Vagina (tissue), 2 donors: Measurements from ENCODE around the gene THSD7A. TPM values are rescaled to one million over a fixed set of nuclear protein-coding genes. Genes with fewer than 3 reads are reported as not detected.

Experiments
- DNase-seq, 2 donors: peaks; one replicate each; pipeline ENCODE4 v3.0.0-alpha.2; 2017; ENCODE audit errors: extremely low spot score in 2 of 2
- H3K27ac ChIP-seq: fragments of 200-600 bp; sonication (generic); one replicate; pipeline ENCODE4 v1.5.1; 2019
- H3K27me3 ChIP-seq: fragments of 200-600 bp; sonication (generic); one replicate; pipeline ENCODE4 v1.5.1; 2019
- H3K36me3 ChIP-seq, 2 donors: fragments of 200-600 bp; sonication (generic); one replicate each; pipeline ENCODE4 v1.5.1; 2017 to 2019
- H3K4me1 ChIP-seq: fragments of 200-600 bp; sonication (generic); one replicate; pipeline ENCODE4 v1.5.1; 2019
- H3K4me3 ChIP-seq, 2 donors: fragments of 200-600 bp; sonication (generic); 1 replicate in 1 of 2; 2 replicates in 1 of 2; pipeline ENCODE4 v1.5.1; 2016 to 2019
- H3K9me3 ChIP-seq: fragments of 200-600 bp; sonication (generic); one replicate; pipeline ENCODE4 v1.5.1; 2019
- POLR2A ChIP-seq, 2 donors: fragments of 450-650 bp; IDR thresholded peaks; one replicate each; pipeline ENCODE4 v1.6.1; 2017; ENCODE audit warnings: antibody characterized with exemption in 2 of 2, mild to moderate bottlenecking in 2 of 2, moderate library complexity in 2 of 2
- POLR2AphosphoS5 ChIP-seq, 2 donors: sonication (generic); formaldehyde crosslinking; IDR thresholded peaks; one replicate each; pipeline ENCODE4 v1.9.0; 2017; ENCODE audit warnings: antibody characterized with exemption in 2 of 2, mild to moderate bottlenecking in 2 of 2, low read depth in 1 of 2; ENCODE audit not compliant: insufficient read depth in 1 of 2
- intact Hi-C: fragments of 100-400 bp; cut with DNase I; formaldehyde crosslinking; loops from one replicate; pipeline ENCODE4 v1.15.1; 2023
- total RNA-seq: library from RNA; depleted of rRNA; stranded (reverse); fragments of >200 nt; gene quantifications from one replicate; pipeline ENCODE4 v1.2.3, GENCODE V29; 2016
- TF ChIP-seq, protein P1 (sequence below), 3 experiments: fragments of 450-650 bp in 2 of 3; fragments of 200-600 bp in 1 of 3; sonication (generic) in 1 of 3; IDR thresholded peaks; one replicate each; pipeline ENCODE4 v1.5.1; 2017 to 2019; ENCODE audit warnings: antibody characterized with exemption in 3 of 3, mild to moderate bottlenecking in 2 of 3, moderate library complexity in 2 of 3

THSD7A gene
- total RNA-seq, 1 donor from 2014 or later = 9.3 TPM

DNA sequence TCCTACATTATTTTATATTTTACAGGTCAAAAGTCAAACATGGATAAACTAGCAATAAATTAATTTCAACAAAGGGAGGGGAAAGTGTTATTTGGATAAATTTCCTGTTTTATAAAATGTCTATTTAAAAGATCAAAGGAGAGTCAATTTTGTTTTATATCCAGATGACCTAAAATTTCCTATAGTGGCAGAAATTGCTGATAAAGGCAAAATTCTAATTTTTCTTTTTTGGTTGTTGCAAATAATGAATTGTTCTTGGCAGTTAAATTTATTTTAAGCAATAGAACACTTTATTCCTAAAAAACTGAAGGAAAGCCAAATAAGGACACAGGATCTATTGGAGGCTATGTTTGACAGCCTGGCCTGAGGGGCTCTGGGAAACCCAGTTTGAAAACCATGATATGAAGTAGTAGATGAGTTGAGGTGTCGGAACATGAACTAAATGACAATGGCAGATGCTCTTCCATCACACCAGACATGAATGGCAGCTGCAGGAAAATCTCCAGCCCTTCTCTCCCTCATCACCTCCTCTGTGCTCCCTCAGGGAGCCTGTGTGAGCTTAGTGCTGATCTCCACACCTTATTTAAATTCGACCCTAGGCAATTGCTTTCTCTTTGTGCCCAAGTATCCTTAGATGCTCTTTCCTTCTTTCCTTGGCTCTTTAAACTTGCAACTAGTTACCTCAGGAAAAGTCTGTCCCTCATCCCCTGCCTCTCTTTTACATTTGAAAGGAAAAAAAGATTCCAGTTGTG lies 395.0 kb downstream of the THSD7A start:
- no peak for TF ChIP-seq POLR2AphosphoS5 (IDR thresholded peaks at IDR 0.05; ENCODE audit: insufficient read depth in 1 of 2, low read depth in 1 of 2)
- no peak for TF ChIP-seq POLR2A (IDR thresholded peaks at IDR 0.05)
- TF ChIP-seq, protein P1, sequence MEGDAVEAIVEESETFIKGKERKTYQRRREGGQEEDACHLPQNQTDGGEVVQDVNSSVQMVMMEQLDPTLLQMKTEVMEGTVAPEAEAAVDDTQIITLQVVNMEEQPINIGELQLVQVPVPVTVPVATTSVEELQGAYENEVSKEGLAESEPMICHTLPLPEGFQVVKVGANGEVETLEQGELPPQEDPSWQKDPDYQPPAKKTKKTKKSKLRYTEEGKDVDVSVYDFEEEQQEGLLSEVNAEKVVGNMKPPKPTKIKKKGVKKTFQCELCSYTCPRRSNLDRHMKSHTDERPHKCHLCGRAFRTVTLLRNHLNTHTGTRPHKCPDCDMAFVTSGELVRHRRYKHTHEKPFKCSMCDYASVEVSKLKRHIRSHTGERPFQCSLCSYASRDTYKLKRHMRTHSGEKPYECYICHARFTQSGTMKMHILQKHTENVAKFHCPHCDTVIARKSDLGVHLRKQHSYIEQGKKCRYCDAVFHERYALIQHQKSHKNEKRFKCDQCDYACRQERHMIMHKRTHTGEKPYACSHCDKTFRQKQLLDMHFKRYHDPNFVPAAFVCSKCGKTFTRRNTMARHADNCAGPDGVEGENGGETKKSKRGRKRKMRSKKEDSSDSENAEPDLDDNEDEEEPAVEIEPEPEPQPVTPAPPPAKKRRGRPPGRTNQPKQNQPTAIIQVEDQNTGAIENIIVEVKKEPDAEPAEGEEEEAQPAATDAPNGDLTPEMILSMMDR (IDR thresholded peaks at IDR 0.05) = no peak
- no peak overlapping the region for H3K27ac ChIP-seq
- intact Hi-C loops = no loop called here
- H3K4me1 ChIP-seq = no peaks in the 10 kb centered on the region
- no peak for DNase-seq
- no peak overlapping the region for H3K4me3 ChIP-seq
- no peaks in the 10 kb centered on the region for H3K36me3 ChIP-seq
- H3K27me3 ChIP-seq = no peaks in the 10 kb centered on the region
- H3K9me3 ChIP-seq = no peaks in the 10 kb centered on the region

DNA sequence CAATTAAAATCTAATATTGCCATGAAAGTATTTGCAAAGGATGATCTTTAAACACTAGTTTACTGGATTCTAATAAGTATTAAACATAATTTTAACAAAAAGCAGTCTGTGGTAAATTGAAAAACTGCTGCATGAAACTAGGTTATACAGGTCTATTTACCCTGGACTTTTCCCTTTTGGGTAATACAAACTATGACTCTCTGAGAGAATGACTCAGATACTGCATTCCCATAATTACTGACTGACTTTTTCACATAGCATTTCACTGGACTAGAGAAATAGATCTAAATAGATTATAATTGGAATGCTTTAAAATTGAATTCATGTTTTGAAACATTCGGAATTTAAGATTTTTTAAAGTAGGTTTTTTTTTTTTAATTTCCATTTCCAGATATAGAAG lies 395.7 kb downstream of the THSD7A start:
- Histone ChIP-seq H3K4me3 (no peak overlapping the region), H3K4me1 (no peaks in the 10 kb centered on the region), H3K27me3 (no peaks in the 10 kb centered on the region), H3K9me3 (no peaks in the 10 kb centered on the region), H3K36me3 (no peaks in the 10 kb centered on the region), H3K27ac (no peak overlapping the region)
- intact Hi-C loops = no loop called here
- TF ChIP-seq, protein P1 (IDR thresholded peaks at IDR 0.05) = no peak
- no peak for TF ChIP-seq POLR2A (IDR thresholded peaks at IDR 0.05)
- TF ChIP-seq POLR2AphosphoS5 (IDR thresholded peaks at IDR 0.05; ENCODE audit: insufficient read depth in 1 of 2, low read depth in 1 of 2) = no peak
- no peak for DNase-seq

DNA sequence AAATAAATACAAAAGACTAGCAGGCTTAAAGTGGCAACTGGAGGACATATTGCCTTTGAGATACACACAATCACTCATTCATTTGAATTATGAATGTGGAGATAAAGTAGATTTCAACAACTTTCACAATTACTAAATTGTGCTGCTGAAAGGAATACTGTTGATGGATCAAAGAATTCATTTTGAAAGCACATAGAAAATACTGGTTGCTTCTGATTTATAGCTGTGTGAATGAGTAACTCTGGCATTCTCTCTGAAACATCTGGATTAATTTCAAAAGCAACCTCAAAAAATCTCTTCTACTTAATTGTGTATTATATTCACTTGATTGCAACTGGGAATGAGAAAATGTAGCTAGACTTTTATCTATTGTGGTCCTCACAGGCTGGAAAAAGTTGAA lies 397.6 kb downstream of the THSD7A start:
- TF ChIP-seq, protein P1 (IDR thresholded peaks at IDR 0.05) = no peak
- TF ChIP-seq POLR2AphosphoS5 (IDR thresholded peaks at IDR 0.05; ENCODE audit: insufficient read depth in 1 of 2, low read depth in 1 of 2) (no peak), POLR2A (IDR thresholded peaks at IDR 0.05) (no peak)
- Histone ChIP-seq H3K9me3 (no peaks in the 10 kb centered on the region), H3K36me3 (no peaks in the 10 kb centered on the region), H3K4me1 (no peaks in the 10 kb centered on the region), H3K27ac (no peak overlapping the region), H3K4me3 (no peak overlapping the region), H3K27me3 (no peaks in the 10 kb centered on the region)
- intact Hi-C loops = no loop called here
- DNase-seq = no peak

DNA sequence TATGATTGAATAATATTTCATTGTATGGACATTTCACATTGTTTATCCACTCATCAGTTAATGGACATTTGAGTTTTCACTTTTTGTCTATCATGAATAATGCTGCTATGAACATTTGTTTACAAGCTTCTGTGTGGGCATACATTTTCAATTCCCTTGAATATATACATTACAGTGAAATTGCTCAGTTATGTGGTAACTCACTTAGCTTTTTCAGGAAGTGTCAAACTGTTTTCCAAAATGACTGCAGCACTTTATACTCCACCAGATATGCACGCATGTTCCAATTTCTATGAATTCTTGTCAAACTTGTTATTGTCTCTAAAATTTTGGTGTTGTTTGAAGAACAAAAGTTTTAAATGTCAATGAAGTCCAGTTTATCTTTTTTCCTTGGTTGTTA lies 401.2 kb downstream of the THSD7A start:
- H3K27me3 ChIP-seq = no peaks in the 10 kb centered on the region
- no peaks in the 10 kb centered on the region for H3K9me3 ChIP-seq
- intact Hi-C loops = no loop called here
- no peaks in the 10 kb centered on the region for H3K36me3 ChIP-seq
- DNase-seq = no peak
- no peaks in the 10 kb centered on the region for H3K4me1 ChIP-seq
- TF ChIP-seq POLR2A (IDR thresholded peaks at IDR 0.05) = no peak
- no peak for TF ChIP-seq POLR2AphosphoS5 (IDR thresholded peaks at IDR 0.05; ENCODE audit: insufficient read depth in 1 of 2, low read depth in 1 of 2)
- TF ChIP-seq, protein P1 (IDR thresholded peaks at IDR 0.05) = no peak
- no peak overlapping the region for H3K4me3 ChIP-seq
- no peak overlapping the region for H3K27ac ChIP-seq

DNA sequence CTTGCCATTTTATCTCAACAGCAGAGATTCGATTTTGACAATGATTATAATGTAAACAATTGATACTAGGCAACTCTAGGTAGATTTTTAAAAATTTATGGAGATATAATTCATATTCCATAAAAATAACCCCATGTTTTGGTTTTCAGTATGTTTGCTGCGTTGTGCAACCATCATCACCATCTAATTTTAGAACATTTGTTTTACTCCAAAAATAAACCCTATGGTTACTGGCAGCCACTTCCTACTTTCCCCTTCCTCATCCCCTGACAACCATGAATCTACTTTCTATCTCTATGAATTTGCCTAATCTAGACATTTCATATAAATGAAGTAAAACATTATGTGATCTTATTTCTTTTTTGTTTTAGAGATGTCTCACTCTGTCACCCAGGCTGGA lies 401.9 kb downstream of the THSD7A start:
- Histone ChIP-seq H3K9me3 (no peaks in the 10 kb centered on the region), H3K36me3 (no peaks in the 10 kb centered on the region), H3K4me3 (no peak overlapping the region), H3K4me1 (no peaks in the 10 kb centered on the region), H3K27ac (no peak overlapping the region), H3K27me3 (no peaks in the 10 kb centered on the region)
- TF ChIP-seq POLR2A (IDR thresholded peaks at IDR 0.05) (no peak), POLR2AphosphoS5 (IDR thresholded peaks at IDR 0.05; ENCODE audit: insufficient read depth in 1 of 2, low read depth in 1 of 2) (no peak)
- TF ChIP-seq, protein P1 (IDR thresholded peaks at IDR 0.05) = no peak
- DNase-seq = no peak
- intact Hi-C loops = no loop called here
